Measurements from ENCODE around the gene SLC38A9.

Gene SLC38A9

GRCh38 chr5:55665065-55665464 is 47.1 kb downstream of the SLC38A9 start:
- in situ Hi-C loops (cut with HindIII; ENCODE audit: low sequenced_read_pairs) = no loop called here

GRCh38 chr5:55657443-55657842 is 54.7 kb downstream of the SLC38A9 start:
- in situ Hi-C loops (cut with HindIII; ENCODE audit: low sequenced_read_pairs) = no loop called here

GRCh38 chr5:55650386-55650785 is 61.7 kb downstream of the SLC38A9 start:
- in situ Hi-C loops (cut with HindIII; ENCODE audit: low sequenced_read_pairs) = no loop called here

GRCh38 chr5:55649963-55650362 is 62.2 kb downstream of the SLC38A9 start:
- in situ Hi-C loops (cut with HindIII; ENCODE audit: low sequenced_read_pairs) = no loop called here

GRCh38 chr5:55645304-55645703 is 66.8 kb downstream of the SLC38A9 start:
- in situ Hi-C loops (cut with HindIII; ENCODE audit: low sequenced_read_pairs) = no loop called here

GRCh38 chr5:55638455-55638854 is 73.7 kb downstream of the SLC38A9 start:
- in situ Hi-C loops (cut with HindIII; ENCODE audit: low sequenced_read_pairs) = no loop called here

GRCh38 chr5:55638051-55638450 is 74.1 kb downstream of the SLC38A9 start:
- in situ Hi-C loops (cut with HindIII; ENCODE audit: low sequenced_read_pairs) = no loop called here

- in situ Hi-C loops (cut with HindIII; ENCODE audit: low sequenced_read_pairs) = no loop called here
Measured at GRCh38 chr5:55636683-55637082, 75.4 kb downstream of the SLC38A9 start.

- in situ Hi-C loops (cut with HindIII; ENCODE audit: low sequenced_read_pairs) = no loop called here
Measured at GRCh38 chr5:55636177-55636576, 75.9 kb downstream of the SLC38A9 start.

GRCh38 chr5:55634866-55635265 is 77.3 kb downstream of the SLC38A9 start:
- in situ Hi-C loops (cut with HindIII; ENCODE audit: low sequenced_read_pairs) = no loop called here

GRCh38 chr5:55634209-55634805 is 77.8 kb downstream of the SLC38A9 start:
- in situ Hi-C loops (cut with HindIII; ENCODE audit: low sequenced_read_pairs) = no loop called here

- in situ Hi-C loops (cut with HindIII; ENCODE audit: low sequenced_read_pairs) = no loop called here
Measured at GRCh38 chr5:55633574-55634208, 78.4 kb downstream of the SLC38A9 start.

GRCh38 chr5:55629815-55630214 is 82.3 kb downstream of the SLC38A9 start:
- in situ Hi-C loops (cut with HindIII; ENCODE audit: low sequenced_read_pairs) = no loop called here

GRCh38 chr5:55626790-55627189 is 85.3 kb downstream of the SLC38A9 start:
- in situ Hi-C loops (cut with HindIII; ENCODE audit: low sequenced_read_pairs) = no loop called here

- in situ Hi-C loops (cut with HindIII; ENCODE audit: low sequenced_read_pairs) = no loop called here
Measured at GRCh38 chr5:55625913-55626312, 86.2 kb downstream of the SLC38A9 start.

- in situ Hi-C loops (cut with HindIII; ENCODE audit: low sequenced_read_pairs) = no loop called here
Measured at GRCh38 chr5:55625589-55625909, 86.6 kb downstream of the SLC38A9 start.

- in situ Hi-C loops (cut with HindIII; ENCODE audit: low sequenced_read_pairs) = no loop called here
Measured at GRCh38 chr5:55624841-55625588, 87.1 kb downstream of the SLC38A9 start.

- in situ Hi-C loops (cut with HindIII; ENCODE audit: low sequenced_read_pairs) = no loop called here
Measured at GRCh38 chr5:55623789-55624188, 88.3 kb downstream of the SLC38A9 start.

- in situ Hi-C loops (cut with HindIII; ENCODE audit: low sequenced_read_pairs) = no loop called here
Measured at GRCh38 chr5:55622460-55622859, 89.7 kb downstream of the SLC38A9 start.

GRCh38 chr5:55621229-55621628 is 90.9 kb downstream of the SLC38A9 start:
- in situ Hi-C loops (cut with HindIII; ENCODE audit: low sequenced_read_pairs) = no loop called here

- in situ Hi-C loops (cut with HindIII; ENCODE audit: low sequenced_read_pairs) = no loop called here
Measured at GRCh38 chr5:55620766-55621160, 91.4 kb downstream of the SLC38A9 start.

- in situ Hi-C loops (cut with HindIII; ENCODE audit: low sequenced_read_pairs) = no loop called here
Measured at GRCh38 chr5:55620009-55620765, 91.9 kb downstream of the SLC38A9 start.

Data from DLD1 (cell line).